Activated T-helper 1 cell treated with Interleukin-2 at 50 U/mL for 16 hours (primary cell): ENCODE measurements around the gene UBE2I.

ENCODE experiments used
- DNase-seq: peaks from one replicate; pipeline ENCODE4 v3.0.0-alpha.2; 2020; ENCODE audit warnings: low read depth

UBE2I gene

GRCh38 chr16:1361685-1362360 lies 52.4 kb downstream of the UBE2I start:
- no peak for DNase-seq

- no peak for DNase-seq
Measured at GRCh38 chr16:1362807-1363206, 53.4 kb downstream of the UBE2I start.

- DNase-seq = peak; percentile 57
Measured at GRCh38 chr16:1363501-1364041, 54.1 kb downstream of the UBE2I start.

- no peak for DNase-seq
Measured at GRCh38 chr16:1364510-1364909, 55.1 kb downstream of the UBE2I start.

GRCh38 chr16:1366060-1366711 lies 56.8 kb downstream of the UBE2I start:
- no peak for DNase-seq

- no peak for DNase-seq
Measured at GRCh38 chr16:1366712-1367299, 57.4 kb downstream of the UBE2I start.

- DNase-seq = no peak
Measured at GRCh38 chr16:1367486-1368174, 58.2 kb downstream of the UBE2I start.

- no peak for DNase-seq
Measured at GRCh38 chr16:1371054-1371978, 61.9 kb downstream of the UBE2I start.

- no peak for DNase-seq
Measured at GRCh38 chr16:1372292-1372950, 63.0 kb downstream of the UBE2I start.

GRCh38 chr16:1374418-1375297 lies 65.2 kb downstream of the UBE2I start:
- no peak for DNase-seq

GRCh38 chr16:1375298-1375640 lies 65.8 kb downstream of the UBE2I start:
- no peak for DNase-seq

GRCh38 chr16:1375741-1376410 lies 66.4 kb downstream of the UBE2I start:
- no peak for DNase-seq
